SK-N-SH (cell line): Measurements from ENCODE around the gene TXNDC17. TPM values are rescaled to one million over a fixed set of nuclear protein-coding genes. Genes with fewer than 3 reads are reported as not detected.
"Not testable (repeated sequence)": the region's sequence is repeated elsewhere in the genome, so short reads cannot be mapped to it uniquely, and the experiment has no call there.

Experiments
- CTCF ChIA-PET: fragments of 300-600, 350-600 bp; formaldehyde crosslinking; extraction: SDS; loops from one replicate; lab custom pipeline; 2021; lab: Yijun Ruan, JAX
- POLR2A ChIA-PET: fragments of 350-600 bp; sonication (Branson Sonifier 250); formaldehyde crosslinking; extraction: SDS; loops from one replicate; lab custom pipeline; 2020; ENCODE audit warnings: antibody characterized with exemption, inconsistent platforms; lab: Yijun Ruan, JAX
- DNase-seq: peaks from one replicate; pipeline ENCODE4 v3.0.0; 2012
- H2AFZ ChIP-seq: fragments of 200-600 bp; sonication (generic); 2 replicates; pipeline ENCODE4 v1.8.1; 2016; ENCODE audit warnings: antibody characterized with exemption, mild to moderate bottlenecking, low read depth
- H3F3A ChIP-seq: fragments of 200-600 bp; sonication (generic); replicated peaks from 2 replicates; pipeline ENCODE3; 2016; ENCODE audit warnings: antibody characterized with exemption, mild to moderate bottlenecking; ENCODE audit not compliant: insufficient read depth
- H3K27ac ChIP-seq, 2 experiments: fragments of 200-500 bp in 1 of 2; fragments of 200-600 bp in 1 of 2; sonication (Bioruptor generic) in 1 of 2; sonication (generic), shearing (Covaris generic) in 1 of 2; 2 replicates each; pipeline versions ENCODE4 v1.5.1 to v1.6.1; 2014 to 2016; ENCODE audit warnings: low read depth in 2 of 2, inconsistent platforms in 1 of 2, low read length in 1 of 2, mild to moderate bottlenecking in 1 of 2, mixed read lengths in 1 of 2
- H3K27me3 ChIP-seq: fragments of 200-600 bp; sonication (generic), shearing (Covaris generic); 2 replicates; pipeline ENCODE4 v1.6.1; 2016; ENCODE audit warnings: mixed run types; ENCODE audit not compliant: insufficient read depth
- H3K36me3 ChIP-seq, 2 experiments: fragments of 200-500 bp in 1 of 2; fragments of 200-600 bp in 1 of 2; sonication (Bioruptor generic) in 1 of 2; sonication (generic) in 1 of 2; replicated peaks in 1 of 2; 2 replicates each; pipeline versions ENCODE3 to v1.5.1; 2014 to 2016; ENCODE audit warnings: low read length in 1 of 2, mild to moderate bottlenecking in 1 of 2; ENCODE audit not compliant: insufficient read depth in 2 of 2, control insufficient read depth in 1 of 2
- H3K4me1 ChIP-seq, 2 experiments: fragments of 200-500 bp in 1 of 2; fragments of 200-600 bp in 1 of 2; sonication (Bioruptor generic) in 1 of 2; sonication (generic), shearing (Covaris generic) in 1 of 2; 2 replicates each; pipeline versions ENCODE4 v1.5.1 to v1.6.1; 2014 to 2016; ENCODE audit warnings: low read depth in 1 of 2, low read length in 1 of 2, mixed run types in 1 of 2; ENCODE audit not compliant: insufficient read depth in 2 of 2, control insufficient read depth in 1 of 2
- H3K4me2 ChIP-seq: fragments of 200-600 bp; sonication (generic), shearing (Covaris generic); 2 replicates; pipeline ENCODE4 v1.6.1; 2017; ENCODE audit warnings: mixed run types
- H3K4me3 ChIP-seq, 2 experiments: fragments of 200-500 bp in 1 of 2; fragments of 200-600 bp in 1 of 2; sonication (Bioruptor generic) in 1 of 2; sonication (generic), shearing (Covaris generic) in 1 of 2; 2 replicates each; pipeline versions ENCODE4 v1.5.1 to v1.8.1; 2014 to 2016; ENCODE audit warnings: low read depth in 2 of 2, inconsistent platforms in 1 of 2, low read length in 1 of 2, mild to moderate bottlenecking in 1 of 2, mixed read lengths in 1 of 2, moderate library complexity in 1 of 2
- H3K79me2 ChIP-seq: fragments of 200-600 bp; sonication (generic); 2 replicates; pipeline ENCODE4 v1.8.1; 2017; ENCODE audit warnings: mild to moderate bottlenecking; ENCODE audit not compliant: insufficient read depth
- H3K9ac ChIP-seq: fragments of 200-600 bp; sonication (generic); 2 replicates; pipeline ENCODE4 v1.6.1; 2017; ENCODE audit warnings: mixed run types
- H3K9me2 ChIP-seq: fragments of 200-600 bp; sonication (generic); 2 replicates; pipeline ENCODE4 v1.6.1; 2017; ENCODE audit warnings: mixed run types
- H3K9me3 ChIP-seq: fragments of 200-600 bp; sonication (generic); 2 replicates; pipeline ENCODE4 v1.6.1; 2017; ENCODE audit warnings: mixed run types, mild to moderate bottlenecking, moderate library complexity
- H4K20me1 ChIP-seq: fragments of 200-600 bp; sonication (generic); 2 replicates; pipeline ENCODE4 v1.6.1; 2017; ENCODE audit warnings: mild to moderate bottlenecking, mixed run types; ENCODE audit not compliant: insufficient read depth
- EP300 ChIP-seq, 2 experiments: IDR thresholded peaks; 2 replicates each; pipeline versions ENCODE4 v1.4.0 to v1.6.1; 2012; ENCODE audit warnings: borderline replicate concordance in 1 of 2, low read depth in 1 of 2, low read length in 1 of 2
- GATA2 ChIP-seq: sonication (generic); formaldehyde crosslinking; IDR thresholded peaks from 2 replicates; pipeline ENCODE4 v1.5.0; 2020; ENCODE audit warnings: mild to moderate bottlenecking, missing genetic modification reagents
- IRF3 ChIP-seq: fragments of 150-350 bp; IDR thresholded peaks from 2 replicates; pipeline ENCODE4 v1.6.1; 2016; ENCODE audit warnings: mild to moderate bottlenecking, low read depth, low read length
- MAX ChIP-seq: IDR thresholded peaks from 2 replicates; pipeline ENCODE4 v1.4.0; 2012; ENCODE audit warnings: low read depth
- MXI1 ChIP-seq: IDR thresholded peaks from 2 replicates; pipeline ENCODE4 v1.6.1; 2012; ENCODE audit warnings: mild to moderate bottlenecking, low read depth, low read length, improper control_type of control experiment
- NFIC ChIP-seq: IDR thresholded peaks from 2 replicates; pipeline ENCODE4 v1.4.0; 2012; ENCODE audit warnings: borderline replicate concordance
- SMC3 ChIP-seq: IDR thresholded peaks from 2 replicates; pipeline ENCODE4 v1.6.1; 2012; ENCODE audit warnings: low read depth, low read length, improper control_type of control experiment
- TAF1 ChIP-seq: IDR thresholded peaks from 2 replicates; pipeline ENCODE4 v1.6.1; 2012; ENCODE audit warnings: low read depth, mild to moderate bottlenecking, low read length, moderate library complexity, borderline replicate concordance
- TCF12 ChIP-seq: IDR thresholded peaks from 2 replicates; pipeline ENCODE4 v1.4.0; 2012
- YY1 ChIP-seq: IDR thresholded peaks from 2 replicates; pipeline ENCODE4 v1.4.0; 2012; ENCODE audit warnings: low read depth, mild to moderate bottlenecking
- ZBTB33 ChIP-seq: IDR thresholded peaks from 2 replicates; pipeline ENCODE4 v1.4.0; 2012; ENCODE audit warnings: low read depth, borderline replicate concordance
- WGBS: methylation state at CpG from one replicate; pipeline ENCODE4 v1.1.6; 2017; ENCODE audit warnings: low lambda C conversion rate; 5-methylcytosine and 5-hydroxymethylcytosine counted together
- polyA plus RNA-seq, 3 experiments: library from polyadenylated mRNA; depleted of rRNA; stranded (reverse); fragments of >200 nt; gene quantifications; 2 replicates each; pipeline ENCODE4 v1.2.3, GENCODE V29; 2012

Gene TXNDC17
- polyA plus RNA-seq, 1 of the 3 experiments (the other 2 are of a cell fraction), result 644 TPM

- H2AFZ ChIP-seq, result peak overlapping the region; percentile 95
- no peak for TF ChIP-seq YY1
- TF ChIP-seq MXI1, result no peak
- TF ChIP-seq GATA2 (CRISPR knock-in tag), result no peak
- peak; percentile 84 for TF ChIP-seq MAX
- TF ChIP-seq, all 33 proteins: peak for 1
- Histone ChIP-seq H3K4me2 (peak overlapping the region; percentile 80), H3K4me3 (peak overlapping the region; percentile 65 to 96), H3K36me3 (peaks cover 29 to 33% of the 10 kb centered on the region in 2 experiments), H3F3A (peaks cover 8% of the 10 kb centered on the region), H3K27ac (peak overlapping the region in 1 of 2 experiments; percentile 81; a peak in 2 of 4 replicates), H3K4me1 (peaks cover 8 to 13% of the 10 kb centered on the region in 2 experiments; a peak in 2 of 4 replicates), H4K20me1 (peaks cover 15% of the 10 kb centered on the region), H3K9ac (peak overlapping the region; percentile 91), H3K9me3 (no peaks in the 10 kb centered on the region), H3K27me3 (no peaks in the 10 kb centered on the region), H3K79me2 (peaks cover 42% of the 10 kb centered on the region), H3K9me2 (no peaks in the 10 kb centered on the region)
- ChIA-PET CTCF (interaction anchor here (1.1 kb wide), 1 partner anchor 10 kb away, joined by 4 read pairs; no protein-coding TSS in a partner anchor), POLR2A (no interaction called here)
- WGBS, result 21% methylated on average over 13 of the region's 47 CpGs
- peak; percentile 71 for DNase-seq
These were observed 11.1 kb downstream of the TXNDC17 start for GRCh38 chr17:6651919-6652452.

DNA sequence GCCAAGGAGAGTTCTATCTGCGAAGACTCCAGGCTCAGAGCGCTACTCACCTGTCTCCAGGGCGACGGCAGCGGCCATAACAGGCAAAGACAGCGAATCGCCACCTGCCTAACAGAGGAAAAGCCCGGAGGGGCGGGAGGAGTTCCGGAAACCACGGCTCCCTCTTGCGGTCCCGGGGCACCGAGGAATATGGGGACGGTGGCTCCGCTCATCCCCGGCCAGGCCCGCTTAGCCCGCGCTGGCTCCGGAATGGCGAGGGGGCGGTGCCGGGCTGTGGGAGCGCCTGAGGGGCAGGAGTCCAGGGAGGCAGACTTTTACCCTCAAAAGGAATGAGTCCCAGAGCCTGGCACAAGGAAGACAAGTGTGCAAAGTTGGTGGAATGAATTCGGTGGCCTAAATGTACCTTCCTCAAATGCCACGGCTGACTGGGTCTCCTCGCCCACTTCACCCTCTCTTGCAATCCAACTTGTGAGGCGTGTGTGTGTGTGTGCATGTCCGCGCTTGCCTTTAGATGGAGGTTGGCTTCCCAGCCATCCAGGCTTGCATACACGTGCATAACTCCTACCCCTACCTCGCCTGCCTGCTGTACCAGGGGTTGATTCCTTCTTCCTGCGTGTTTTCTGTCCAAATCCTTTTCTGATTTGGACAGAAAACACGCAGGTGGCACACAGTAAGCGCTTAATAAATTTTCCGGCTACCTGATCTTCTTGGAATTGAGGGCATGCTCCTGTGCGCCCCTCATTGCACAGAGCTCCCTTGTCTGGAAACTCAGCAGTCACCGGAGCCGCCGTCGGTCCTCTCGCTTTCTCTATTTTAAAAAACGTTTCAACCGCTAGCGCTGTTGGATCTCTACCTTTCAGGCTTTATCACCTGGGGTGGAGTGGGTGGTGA is 14.2 kb downstream of the TXNDC17 start:
- H3K9ac ChIP-seq, result no peak overlapping the region
- H4K20me1 ChIP-seq, result peaks cover 5% of the 10 kb centered on the region; the same call in 1 of the 2 replicates
- H3K4me2 ChIP-seq, result no peak overlapping the region
- H3K9me3 ChIP-seq, result no peaks in the 10 kb centered on the region
- TF ChIP-seq ZBTB33 (no peak), SMC3 (no peak), IRF3 (no peak), TAF1 (no peak), NFIC (no peak), TCF12 (no peak), EP300 (IDR thresholded peaks at IDR 0.05; ENCODE audit: borderline replicate concordance in 1 of 2, low read depth in 1 of 2, low read length in 1 of 2) (no peak)
- ChIA-PET CTCF (interaction anchor here (1.1 kb wide), 1 partner anchor 12 kb away, joined by 3 read pairs; no protein-coding TSS in a partner anchor), POLR2A (no interaction called here)
- no peak overlapping the region for H3K27ac ChIP-seq
- no peak for DNase-seq
- peaks cover 4% of the 10 kb centered on the region for H3F3A ChIP-seq
- H3K79me2 ChIP-seq, result peaks cover 12% of the 10 kb centered on the region
- H3K36me3 ChIP-seq, result peaks cover 0 to 2% of the 10 kb centered on the region in 2 experiments
- no peaks in the 10 kb centered on the region for H3K9me2 ChIP-seq
- H3K4me3 ChIP-seq, result no peak overlapping the region
- 90% methylated on average over 28 of the region's 46 CpGs for WGBS
- H3K4me1 ChIP-seq, result peaks cover 6 to 11% of the 10 kb centered on the region in 2 experiments; a peak in 2 of 4 replicates
- H3K27me3 ChIP-seq, result no peaks in the 10 kb centered on the region; the same call in 1 of the 2 replicates
- no peak overlapping the region for H2AFZ ChIP-seq

GRCh38 chr17:6655732-6656361 is 15.0 kb downstream of the TXNDC17 start:
- H3K27ac ChIP-seq, H4K20me1 ChIP-seq, H3K4me2 ChIP-seq, H3K9me3 ChIP-seq, H3K27me3 ChIP-seq, H3K79me2 ChIP-seq, CTCF ChIA-PET, H3K9ac ChIP-seq, DNase-seq, H3K9me2 ChIP-seq, H2AFZ ChIP-seq, H3F3A ChIP-seq, POLR2A ChIA-PET, H3K4me3 ChIP-seq, H3K36me3 ChIP-seq: not testable (repeated sequence)
- H3K4me1 ChIP-seq, result peaks cover 4 to 11% of the 10 kb centered on the region in 2 experiments; a peak in 2 of 4 replicates
- WGBS, result 59% methylated on average over 18 of the region's 41 CpGs
